ENCODE measurements around the gene COX15. TPM values are rescaled to one million over a fixed set of nuclear protein-coding genes. Genes with fewer than 3 reads are reported as not detected.

The COX15 gene
- total RNA-seq, 1 experiment from 2014 or later = 41.4 TPM

DNA sequence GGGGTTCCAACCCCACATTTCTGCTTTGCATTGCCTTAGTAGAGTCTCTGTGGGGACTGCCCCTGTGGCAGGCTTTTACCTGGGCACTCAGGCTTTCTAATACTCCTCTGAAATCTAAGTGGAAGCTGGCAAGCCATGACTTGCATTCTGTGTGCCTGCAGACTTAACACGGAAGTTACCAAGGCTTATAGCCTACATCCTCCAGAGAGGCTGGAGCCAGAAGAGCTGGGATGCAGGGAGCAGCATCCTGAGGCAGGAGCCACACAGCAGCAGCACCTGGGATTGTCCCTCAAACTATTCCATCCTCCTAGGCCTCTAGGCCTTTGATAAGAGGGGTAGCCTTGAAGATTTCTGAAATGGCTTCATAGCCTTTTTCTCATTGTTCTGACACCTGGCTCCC, 28.4 kb upstream of the COX15 start (continued):
- TF ChIP-seq, protein P1, sequence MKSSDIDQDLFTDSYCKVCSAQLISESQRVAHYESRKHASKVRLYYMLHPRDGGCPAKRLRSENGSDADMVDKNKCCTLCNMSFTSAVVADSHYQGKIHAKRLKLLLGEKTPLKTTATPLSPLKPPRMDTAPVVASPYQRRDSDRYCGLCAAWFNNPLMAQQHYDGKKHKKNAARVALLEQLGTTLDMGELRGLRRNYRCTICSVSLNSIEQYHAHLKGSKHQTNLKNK (CRISPR knock-in tag; IDR thresholded peaks at IDR 0.05) = no peak
- TF ChIP-seq, protein P2, sequence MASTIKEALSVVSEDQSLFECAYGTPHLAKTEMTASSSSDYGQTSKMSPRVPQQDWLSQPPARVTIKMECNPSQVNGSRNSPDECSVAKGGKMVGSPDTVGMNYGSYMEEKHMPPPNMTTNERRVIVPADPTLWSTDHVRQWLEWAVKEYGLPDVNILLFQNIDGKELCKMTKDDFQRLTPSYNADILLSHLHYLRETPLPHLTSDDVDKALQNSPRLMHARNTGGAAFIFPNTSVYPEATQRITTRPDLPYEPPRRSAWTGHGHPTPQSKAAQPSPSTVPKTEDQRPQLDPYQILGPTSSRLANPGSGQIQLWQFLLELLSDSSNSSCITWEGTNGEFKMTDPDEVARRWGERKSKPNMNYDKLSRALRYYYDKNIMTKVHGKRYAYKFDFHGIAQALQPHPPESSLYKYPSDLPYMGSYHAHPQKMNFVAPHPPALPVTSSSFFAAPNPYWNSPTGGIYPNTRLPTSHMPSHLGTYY (CRISPR knock-in tag; IDR thresholded peaks at IDR 0.05) = no peak
- TF ChIP-seq JAZF1 (CRISPR knock-in tag; IDR thresholded peaks at IDR 0.05) = no peak

DNA sequence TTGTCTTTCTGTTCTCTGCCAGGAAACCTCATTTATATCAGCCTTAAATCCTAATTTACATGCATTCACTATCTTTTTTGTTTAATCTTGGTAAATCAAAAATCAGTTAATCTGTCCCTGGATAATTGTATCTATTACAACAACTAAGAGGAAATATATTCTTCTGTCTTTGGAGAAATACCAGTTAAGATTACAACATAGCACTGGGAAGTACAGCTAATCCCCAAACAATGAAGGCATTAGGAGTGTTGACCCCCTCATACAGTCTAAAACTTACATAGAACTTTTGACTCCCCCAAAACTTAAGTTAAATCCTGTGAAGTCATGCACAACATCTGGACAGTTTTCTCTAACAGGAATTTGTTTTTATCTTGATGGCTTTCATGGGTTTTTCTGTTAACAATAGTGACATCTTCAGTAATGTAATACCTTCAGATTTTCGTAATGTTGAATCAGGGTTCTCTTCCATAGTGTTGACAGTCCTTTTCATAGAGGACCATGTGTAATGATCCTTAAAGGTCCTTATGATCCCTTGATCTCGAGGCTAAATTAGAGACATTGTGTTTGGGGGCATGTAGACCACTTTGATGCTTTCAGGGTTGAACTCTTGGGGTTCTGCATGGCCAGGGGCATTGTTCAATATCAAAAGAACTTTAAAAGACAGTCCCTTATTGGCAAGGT, 26.4 kb upstream of the COX15 start:
- H3K9me3 Mint-ChIP-seq = peaks cover 2% of the 10 kb centered on the region
- ChIA-PET CTCF (no interaction called here), POLR2A (no interaction called here)
- H3K27me3 Mint-ChIP-seq (ENCODE audit: low read depth) = no peaks in the 10 kb centered on the region
- no peak overlapping the region for H3K4me3 Mint-ChIP-seq
- TF ChIP-seq ZNF317 (CRISPR knock-in tag; IDR thresholded peaks at IDR 0.05; ENCODE audit: borderline replicate concordance, low read depth) = no peak
- TF ChIP-seq ZNF396 (CRISPR knock-in tag; IDR thresholded peaks at IDR 0.05; ENCODE audit: borderline replicate concordance) = no peak
- TF ChIP-seq, protein P3, sequence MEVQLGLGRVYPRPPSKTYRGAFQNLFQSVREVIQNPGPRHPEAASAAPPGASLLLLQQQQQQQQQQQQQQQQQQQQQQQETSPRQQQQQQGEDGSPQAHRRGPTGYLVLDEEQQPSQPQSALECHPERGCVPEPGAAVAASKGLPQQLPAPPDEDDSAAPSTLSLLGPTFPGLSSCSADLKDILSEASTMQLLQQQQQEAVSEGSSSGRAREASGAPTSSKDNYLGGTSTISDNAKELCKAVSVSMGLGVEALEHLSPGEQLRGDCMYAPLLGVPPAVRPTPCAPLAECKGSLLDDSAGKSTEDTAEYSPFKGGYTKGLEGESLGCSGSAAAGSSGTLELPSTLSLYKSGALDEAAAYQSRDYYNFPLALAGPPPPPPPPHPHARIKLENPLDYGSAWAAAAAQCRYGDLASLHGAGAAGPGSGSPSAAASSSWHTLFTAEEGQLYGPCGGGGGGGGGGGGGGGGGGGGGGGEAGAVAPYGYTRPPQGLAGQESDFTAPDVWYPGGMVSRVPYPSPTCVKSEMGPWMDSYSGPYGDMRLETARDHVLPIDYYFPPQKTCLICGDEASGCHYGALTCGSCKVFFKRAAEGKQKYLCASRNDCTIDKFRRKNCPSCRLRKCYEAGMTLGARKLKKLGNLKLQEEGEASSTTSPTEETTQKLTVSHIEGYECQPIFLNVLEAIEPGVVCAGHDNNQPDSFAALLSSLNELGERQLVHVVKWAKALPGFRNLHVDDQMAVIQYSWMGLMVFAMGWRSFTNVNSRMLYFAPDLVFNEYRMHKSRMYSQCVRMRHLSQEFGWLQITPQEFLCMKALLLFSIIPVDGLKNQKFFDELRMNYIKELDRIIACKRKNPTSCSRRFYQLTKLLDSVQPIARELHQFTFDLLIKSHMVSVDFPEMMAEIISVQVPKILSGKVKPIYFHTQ (CRISPR knock-in tag; IDR thresholded peaks at IDR 0.05) = no peak
- TF ChIP-seq, protein P4, sequence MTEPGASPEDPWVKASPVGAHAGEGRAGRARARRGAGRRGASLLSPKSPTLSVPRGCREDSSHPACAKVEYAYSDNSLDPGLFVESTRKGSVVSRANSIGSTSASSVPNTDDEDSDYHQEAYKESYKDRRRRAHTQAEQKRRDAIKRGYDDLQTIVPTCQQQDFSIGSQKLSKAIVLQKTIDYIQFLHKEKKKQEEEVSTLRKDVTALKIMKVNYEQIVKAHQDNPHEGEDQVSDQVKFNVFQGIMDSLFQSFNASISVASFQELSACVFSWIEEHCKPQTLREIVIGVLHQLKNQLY (CRISPR knock-in tag; IDR thresholded peaks at IDR 0.05) = no peak
- TF ChIP-seq, protein P5, sequence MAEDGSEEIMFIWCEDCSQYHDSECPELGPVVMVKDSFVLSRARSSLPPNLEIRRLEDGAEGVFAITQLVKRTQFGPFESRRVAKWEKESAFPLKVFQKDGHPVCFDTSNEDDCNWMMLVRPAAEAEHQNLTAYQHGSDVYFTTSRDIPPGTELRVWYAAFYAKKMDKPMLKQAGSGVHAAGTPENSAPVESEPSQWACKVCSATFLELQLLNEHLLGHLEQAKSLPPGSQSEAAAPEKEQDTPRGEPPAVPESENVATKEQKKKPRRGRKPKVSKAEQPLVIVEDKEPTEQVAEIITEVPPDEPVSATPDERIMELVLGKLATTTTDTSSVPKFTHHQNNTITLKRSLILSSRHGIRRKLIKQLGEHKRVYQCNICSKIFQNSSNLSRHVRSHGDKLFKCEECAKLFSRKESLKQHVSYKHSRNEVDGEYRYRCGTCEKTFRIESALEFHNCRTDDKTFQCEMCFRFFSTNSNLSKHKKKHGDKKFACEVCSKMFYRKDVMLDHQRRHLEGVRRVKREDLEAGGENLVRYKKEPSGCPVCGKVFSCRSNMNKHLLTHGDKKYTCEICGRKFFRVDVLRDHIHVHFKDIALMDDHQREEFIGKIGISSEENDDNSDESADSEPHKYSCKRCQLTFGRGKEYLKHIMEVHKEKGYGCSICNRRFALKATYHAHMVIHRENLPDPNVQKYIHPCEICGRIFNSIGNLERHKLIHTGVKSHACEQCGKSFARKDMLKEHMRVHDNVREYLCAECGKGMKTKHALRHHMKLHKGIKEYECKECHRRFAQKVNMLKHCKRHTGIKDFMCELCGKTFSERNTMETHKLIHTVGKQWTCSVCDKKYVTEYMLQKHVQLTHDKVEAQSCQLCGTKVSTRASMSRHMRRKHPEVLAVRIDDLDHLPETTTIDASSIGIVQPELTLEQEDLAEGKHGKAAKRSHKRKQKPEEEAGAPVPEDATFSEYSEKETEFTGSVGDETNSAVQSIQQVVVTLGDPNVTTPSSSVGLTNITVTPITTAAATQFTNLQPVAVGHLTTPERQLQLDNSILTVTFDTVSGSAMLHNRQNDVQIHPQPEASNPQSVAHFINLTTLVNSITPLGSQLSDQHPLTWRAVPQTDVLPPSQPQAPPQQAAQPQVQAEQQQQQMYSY (CRISPR knock-in tag; IDR thresholded peaks at IDR 0.05) = no peak
- TF ChIP-seq, protein P6, sequence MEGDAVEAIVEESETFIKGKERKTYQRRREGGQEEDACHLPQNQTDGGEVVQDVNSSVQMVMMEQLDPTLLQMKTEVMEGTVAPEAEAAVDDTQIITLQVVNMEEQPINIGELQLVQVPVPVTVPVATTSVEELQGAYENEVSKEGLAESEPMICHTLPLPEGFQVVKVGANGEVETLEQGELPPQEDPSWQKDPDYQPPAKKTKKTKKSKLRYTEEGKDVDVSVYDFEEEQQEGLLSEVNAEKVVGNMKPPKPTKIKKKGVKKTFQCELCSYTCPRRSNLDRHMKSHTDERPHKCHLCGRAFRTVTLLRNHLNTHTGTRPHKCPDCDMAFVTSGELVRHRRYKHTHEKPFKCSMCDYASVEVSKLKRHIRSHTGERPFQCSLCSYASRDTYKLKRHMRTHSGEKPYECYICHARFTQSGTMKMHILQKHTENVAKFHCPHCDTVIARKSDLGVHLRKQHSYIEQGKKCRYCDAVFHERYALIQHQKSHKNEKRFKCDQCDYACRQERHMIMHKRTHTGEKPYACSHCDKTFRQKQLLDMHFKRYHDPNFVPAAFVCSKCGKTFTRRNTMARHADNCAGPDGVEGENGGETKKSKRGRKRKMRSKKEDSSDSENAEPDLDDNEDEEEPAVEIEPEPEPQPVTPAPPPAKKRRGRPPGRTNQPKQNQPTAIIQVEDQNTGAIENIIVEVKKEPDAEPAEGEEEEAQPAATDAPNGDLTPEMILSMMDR (IDR thresholded peaks at IDR 0.05) = no peak
- TF ChIP-seq OVOL2 (CRISPR knock-in tag; IDR thresholded peaks at IDR 0.05; ENCODE audit: borderline replicate concordance) = no peak
- no peak for TF ChIP-seq GABPB1 (CRISPR knock-in tag; IDR thresholded peaks at IDR 0.05)
- no peak for TF ChIP-seq ZNF423 (CRISPR knock-in tag; IDR thresholded peaks at IDR 0.05)
- TF ChIP-seq, protein P2 (CRISPR knock-in tag; IDR thresholded peaks at IDR 0.05) = no peak
- TF ChIP-seq CREM (CRISPR knock-in tag; IDR thresholded peaks at IDR 0.05) = no peak
- H3K36me3 Mint-ChIP-seq = peaks cover 39% of the 10 kb centered on the region
- ATAC-seq (no peak), DNase-seq (ENCODE audit: low spot score) (no peak)
- H3K27ac Mint-ChIP-seq = no peak overlapping the region
- H3K4me1 Mint-ChIP-seq = no peaks in the 10 kb centered on the region
